ENCODE measurements around the gene CNPPD1.

The CNPPD1 gene

DNA sequence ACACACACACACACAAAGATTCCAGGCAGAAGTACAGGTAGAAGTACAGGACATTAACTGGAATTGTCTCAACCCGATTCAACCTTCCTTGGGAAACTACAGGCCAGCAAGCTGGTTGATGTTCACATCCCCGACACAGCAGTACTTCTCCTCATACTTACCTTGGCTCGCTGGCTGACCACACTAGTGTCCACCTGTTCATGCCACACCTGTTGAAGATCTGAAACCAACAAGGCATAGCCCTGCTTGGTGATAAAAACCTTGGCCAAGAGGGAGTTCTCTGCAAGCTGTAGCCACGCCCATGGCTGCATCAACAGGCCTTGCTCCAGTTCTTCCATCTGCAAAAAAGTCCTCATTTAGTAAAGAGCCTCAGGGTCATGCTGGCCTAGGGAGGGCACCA is 18.7 kb downstream of the CNPPD1 start:
- no peak for DNase-seq

DNA sequence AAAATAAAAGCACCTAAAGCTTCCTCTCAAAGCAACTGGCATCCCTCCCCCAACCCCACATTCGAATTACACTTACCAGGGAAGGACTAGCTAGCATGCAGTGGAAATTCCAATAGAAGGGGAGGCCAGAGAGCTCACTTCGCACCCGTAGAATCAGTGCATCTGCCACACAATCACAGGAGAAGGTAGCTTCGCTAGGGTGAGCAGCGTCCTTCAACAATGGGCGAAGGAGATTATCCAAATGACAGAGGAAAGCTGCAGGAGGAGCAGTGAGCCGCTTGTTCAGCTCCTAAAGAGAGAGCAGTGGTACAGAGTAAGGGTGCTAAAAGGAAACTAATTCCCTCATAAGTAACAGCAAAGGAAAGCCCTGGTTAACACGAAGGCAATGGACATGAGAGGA is 19.3 kb downstream of the CNPPD1 start:
- no peak for DNase-seq

DNA sequence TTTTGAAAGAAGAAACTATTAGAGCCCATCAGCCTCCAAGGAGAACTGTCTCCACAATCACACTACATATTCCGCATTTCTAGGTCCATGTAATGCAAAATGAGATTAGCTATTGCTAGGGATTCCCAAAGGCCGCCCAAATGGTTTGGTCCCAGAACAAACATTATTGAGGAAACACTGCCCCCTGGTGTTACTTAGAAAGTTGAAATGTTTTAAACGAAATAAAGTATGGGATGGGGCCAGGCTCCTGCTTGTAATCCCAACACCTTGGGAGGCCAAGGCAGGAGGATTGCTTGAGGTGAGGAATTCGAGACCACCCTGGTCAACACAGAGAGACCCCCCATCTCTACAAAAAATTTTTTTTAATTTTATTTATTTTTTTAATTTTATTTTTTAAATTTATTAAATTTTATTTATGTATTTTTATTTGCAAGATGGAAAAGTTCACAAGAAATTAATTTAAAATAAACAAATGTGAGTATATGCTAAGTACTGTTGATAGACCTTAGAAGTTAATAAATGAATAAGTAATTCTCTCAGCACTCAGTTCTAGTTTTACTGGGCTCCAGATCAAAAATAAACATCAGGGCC is 21.6 kb downstream of the CNPPD1 start:
- DNase-seq = peak in 1 of 2 experiments; percentile 6

DNA sequence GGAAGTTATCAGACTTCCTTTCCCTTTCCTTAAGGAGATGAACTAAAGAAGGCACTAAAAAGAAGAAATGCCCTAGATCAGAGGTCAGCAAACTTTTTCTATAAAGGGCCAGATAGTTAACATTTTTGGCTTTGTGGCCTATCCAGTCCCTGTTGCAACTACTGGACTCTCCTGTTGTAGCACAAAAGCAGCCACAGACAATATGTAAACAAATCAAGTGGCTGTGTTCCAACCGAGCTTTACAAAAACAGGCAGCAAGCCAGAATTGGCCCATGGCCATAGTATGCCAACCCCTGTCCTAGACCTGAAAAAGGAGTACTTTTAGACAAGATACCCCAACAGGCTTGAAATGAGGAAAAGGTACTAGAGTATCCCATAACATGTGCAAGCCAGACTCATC is 27.1 kb downstream of the CNPPD1 start:
- DNase-seq = no peak

DNA sequence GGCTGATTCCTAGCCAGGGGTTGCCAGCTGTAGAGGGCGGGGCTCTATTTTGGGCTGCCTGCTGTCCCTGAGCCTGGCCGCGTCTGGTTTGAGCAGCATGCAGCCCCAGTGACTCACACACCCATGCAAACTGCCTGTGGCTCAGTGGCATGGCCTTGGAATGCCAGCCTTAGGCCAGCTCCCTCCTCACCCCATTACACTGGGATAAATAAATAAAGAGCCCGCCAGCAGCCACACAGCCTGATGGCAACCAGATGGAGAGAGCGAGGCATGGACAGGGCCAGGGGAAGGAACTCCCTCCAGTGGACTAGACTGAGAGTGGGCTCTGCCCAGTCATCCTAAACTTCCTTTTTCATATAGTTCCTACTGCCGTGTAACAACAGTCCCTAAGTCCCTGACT is 34.4 kb downstream of the CNPPD1 start:
- DNase-seq = no peak

DNA sequence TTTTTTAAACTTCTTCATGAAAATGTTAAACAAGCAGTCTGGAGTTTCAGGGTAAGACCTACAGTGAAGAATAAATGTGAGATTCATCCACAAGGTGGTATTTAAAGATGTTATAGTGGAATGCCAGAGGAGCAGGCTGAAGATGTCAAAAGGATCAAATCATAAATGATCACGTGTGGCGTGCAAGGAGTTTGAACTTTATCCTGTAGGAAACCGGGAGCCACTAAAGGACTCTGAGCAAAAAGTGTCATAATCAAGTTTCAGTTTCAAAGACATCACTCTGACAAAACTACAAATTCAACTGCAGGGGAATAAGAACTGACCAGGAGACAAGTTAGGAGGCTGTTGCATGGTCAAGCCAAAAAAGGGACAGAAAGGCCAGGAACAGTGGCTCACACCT is 36.0 kb downstream of the CNPPD1 start:
- DNase-seq = no peak

DNA sequence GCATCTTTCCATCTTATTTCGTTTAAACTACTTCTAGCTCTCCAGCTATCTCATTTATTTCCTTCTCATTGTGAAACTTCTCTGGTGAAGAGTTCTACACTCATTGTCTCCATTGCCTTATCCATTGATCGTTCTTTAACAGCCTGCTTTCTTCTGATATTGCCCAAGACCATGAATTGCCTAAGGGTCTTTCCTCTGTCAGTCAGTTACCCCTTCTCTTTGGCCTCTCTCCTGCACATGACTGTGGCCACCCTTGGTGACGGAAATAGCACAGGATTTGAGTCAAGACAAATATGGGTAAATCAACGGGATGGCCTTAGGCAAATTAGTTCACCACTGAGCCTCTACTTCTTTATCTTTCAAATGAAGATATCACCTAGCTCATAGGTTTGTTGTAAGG is 42.7 kb downstream of the CNPPD1 start:
- DNase-seq = no peak

DNA sequence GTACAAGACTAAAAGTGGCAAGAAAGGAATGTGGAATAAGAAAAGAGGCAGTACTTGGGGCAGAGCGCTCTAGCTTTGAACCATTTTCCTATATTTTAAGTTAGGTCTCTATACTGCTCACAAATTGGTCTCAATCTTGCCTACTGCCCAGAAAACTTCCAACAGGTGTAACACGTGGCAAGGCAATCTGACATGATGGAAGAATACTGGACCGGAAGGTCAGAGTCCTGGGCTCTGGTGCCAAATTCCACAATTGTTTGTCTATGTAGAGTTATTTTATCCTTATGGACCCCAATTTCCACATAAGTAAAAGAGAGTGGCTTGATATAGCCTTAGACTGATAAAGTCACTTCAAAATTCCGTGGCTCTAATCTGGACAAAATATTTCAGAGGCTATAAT is 45.0 kb downstream of the CNPPD1 start:
- no peak for DNase-seq

DNA sequence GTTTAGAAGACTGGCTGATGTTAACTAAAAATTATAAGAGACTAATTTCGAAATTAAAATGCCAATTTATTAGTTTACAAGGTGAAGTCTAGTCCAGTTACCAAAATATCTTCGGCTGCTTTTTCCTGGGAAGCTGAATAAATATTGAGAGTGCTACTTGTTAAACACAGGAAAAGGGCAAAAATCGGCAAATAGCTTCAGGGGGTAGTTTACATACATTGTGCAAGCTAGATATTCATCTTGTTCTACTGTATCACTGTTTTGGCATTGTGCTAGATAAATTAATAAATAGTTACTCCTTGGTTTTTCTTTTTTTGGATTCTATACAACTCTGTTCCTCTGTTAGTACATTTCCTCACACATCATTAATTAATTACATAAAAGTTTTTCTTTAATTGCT is 45.4 kb downstream of the CNPPD1 start:
- DNase-seq = no peak

DNA sequence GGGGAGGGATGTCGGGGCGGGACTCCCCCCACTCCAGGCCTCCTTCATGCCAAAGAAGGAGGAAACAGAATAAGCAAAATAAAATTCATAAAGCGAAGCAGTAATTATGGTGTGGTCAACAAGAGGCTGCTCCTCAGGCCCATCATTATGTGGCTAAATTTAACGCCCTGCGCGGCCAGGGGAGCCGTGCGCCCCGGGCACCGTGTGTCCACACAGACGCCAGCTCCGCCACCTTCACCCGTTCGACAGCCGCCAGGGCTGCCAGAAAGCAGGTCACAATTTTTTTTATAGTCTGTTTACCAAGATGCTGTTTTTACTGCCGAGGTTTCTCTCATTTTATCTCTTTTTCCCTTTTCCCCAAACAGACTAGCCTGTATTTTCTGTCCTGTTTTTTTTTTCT is 47.1 kb downstream of the CNPPD1 start:
- no peak for DNase-seq

DNA sequence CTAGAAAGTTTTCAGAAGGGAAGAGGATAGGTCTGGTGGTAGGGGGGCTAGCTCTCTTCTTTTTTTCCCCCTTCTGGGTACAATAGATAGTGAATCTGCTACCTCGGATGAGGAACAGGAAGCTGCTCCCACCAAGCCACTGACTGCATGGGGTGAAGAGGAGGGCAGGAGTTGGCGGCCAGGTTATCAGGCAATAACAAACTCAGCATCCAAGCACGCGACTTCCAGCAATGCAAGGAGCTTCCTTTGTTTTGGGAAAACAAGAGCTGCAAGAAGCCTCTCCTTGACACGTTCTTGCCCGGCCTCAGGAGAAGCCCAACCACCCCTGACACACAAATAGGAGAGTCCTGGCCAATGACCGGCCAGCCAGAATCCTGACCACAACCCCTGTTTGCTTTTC is 48.3 kb downstream of the CNPPD1 start:
- DNase-seq = no peak

DNA sequence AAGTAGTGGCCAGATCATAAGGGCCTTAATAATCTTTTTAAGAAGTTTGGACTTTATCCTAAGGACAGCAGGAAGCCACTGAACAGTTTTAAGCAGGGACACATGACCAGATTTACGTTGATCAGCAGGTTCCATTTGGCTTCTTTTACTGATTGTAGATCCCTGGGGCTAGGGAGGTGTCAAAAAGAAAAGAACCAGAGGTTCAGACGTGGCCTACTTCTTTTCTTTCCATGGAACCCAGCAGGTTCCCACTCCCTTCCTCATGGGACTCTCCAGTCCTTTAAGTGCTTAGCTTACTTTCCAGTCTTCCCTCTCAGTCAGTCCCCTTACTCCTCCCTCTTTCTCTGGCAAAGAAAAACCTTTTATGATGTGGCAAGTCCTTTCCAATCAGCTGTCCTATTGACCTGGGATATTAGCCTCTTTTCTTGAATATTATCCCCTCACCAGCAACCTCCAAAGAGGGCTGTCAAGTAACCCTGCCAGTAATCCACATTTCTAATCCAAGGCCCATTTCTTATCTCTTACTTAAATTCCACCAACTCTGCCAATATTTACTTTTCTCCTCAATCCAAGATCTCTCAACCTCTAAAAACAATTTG is 49.6 kb downstream of the CNPPD1 start:
- DNase-seq = no peak

DNA sequence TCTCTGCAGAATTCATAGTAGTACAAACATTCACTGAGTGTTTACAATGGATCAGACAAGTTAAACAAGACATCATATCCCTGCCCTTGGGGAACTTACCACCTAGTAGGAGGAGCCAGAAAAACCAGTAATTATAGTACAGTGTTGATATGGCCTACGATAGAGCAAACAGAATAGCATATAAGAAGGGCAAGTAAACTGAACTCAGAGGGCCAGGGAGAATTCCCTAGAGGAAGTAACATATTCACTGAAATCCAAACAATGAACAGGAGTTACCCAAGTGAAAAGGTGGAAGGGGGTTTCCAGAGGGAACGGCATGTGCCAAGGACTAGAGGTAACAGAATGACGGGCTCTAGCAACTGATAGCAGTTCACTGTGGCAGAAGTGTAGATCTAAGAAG is 50.2 kb downstream of the CNPPD1 start:
- no peak for DNase-seq

DNA sequence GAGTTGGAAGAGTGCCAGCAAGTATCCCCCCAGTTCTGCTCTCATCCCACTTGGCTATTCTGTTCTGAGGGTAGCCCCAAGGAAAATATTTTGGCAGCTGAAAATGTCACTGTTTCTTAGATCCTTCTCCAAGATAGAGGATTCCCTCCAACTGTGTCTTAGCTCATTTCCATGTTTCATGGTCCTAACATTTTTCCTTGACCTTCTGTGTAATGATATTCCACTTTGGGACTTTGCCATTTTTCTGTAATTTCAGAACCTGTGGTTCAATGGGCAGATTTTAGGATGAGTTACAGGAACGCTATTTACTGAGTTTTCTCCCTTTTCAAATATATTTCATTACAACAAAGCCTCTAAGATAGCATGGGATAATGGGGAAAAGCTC is 50.8 kb downstream of the CNPPD1 start:
- DNase-seq = no peak

DNA sequence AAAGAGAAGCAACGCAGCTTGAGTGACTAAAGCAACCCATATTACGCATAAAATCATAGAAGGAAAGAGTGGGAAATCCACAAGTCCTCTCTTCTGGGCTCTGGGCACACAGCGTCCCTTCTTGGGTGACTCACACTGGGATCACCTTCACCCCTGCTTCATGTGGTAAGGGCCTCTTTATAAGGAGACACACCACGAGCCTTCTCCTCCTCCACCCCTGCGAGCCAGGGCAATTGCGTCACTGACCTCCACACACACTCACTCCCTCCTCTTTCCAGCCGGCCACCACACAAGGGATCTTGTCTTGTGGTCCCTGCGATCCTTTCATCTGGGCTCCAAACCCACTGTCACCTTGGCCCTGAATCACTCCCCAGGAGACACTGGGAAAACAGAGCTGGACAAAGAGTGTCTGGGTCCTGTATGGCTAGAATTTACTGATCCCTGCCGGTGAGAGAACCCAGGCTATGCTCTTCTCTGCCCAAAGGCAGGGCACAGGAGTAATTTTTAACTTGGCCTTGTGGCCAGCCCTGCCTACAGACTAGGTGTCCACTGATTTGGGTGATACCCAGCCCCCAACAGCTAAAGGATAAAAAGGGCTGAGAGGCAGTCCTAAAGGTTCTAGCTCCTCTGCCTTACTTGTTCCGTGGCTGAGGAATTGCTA is 51.4 kb downstream of the CNPPD1 start:
- no peak for DNase-seq

DNA sequence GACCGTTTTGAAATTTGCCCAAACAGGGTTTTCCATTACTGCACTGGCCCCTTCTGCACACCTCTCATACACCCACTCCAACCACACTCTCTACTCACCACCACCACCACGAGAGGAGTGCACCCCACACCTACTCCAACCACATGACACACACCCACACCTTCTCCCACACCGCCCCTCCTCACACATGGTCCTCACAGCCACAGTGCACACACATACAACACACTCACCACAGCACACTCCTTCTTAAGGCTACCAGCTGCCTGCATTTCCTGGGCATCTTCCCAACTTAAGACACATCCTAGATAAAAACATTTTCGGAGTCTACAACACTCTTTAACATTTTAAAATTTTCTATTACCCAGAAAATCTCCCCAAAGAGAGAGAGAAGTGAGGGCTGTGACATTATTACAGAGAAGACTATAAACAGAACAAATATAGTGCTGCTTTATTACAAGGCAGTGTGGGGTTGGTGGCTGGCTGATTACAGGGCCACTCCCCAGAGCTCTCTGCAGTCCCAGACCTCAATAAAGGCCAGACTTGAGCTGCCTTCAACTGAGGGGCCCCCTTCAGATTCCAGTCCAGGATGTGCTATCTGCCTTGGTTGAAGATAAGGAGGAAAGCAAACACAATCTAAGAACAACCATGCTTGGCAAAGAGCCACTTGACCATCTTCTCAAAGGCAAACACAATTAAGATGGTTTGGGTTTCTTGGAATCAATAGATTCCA is 52.2 kb downstream of the CNPPD1 start:
- DNase-seq = no peak

DNA sequence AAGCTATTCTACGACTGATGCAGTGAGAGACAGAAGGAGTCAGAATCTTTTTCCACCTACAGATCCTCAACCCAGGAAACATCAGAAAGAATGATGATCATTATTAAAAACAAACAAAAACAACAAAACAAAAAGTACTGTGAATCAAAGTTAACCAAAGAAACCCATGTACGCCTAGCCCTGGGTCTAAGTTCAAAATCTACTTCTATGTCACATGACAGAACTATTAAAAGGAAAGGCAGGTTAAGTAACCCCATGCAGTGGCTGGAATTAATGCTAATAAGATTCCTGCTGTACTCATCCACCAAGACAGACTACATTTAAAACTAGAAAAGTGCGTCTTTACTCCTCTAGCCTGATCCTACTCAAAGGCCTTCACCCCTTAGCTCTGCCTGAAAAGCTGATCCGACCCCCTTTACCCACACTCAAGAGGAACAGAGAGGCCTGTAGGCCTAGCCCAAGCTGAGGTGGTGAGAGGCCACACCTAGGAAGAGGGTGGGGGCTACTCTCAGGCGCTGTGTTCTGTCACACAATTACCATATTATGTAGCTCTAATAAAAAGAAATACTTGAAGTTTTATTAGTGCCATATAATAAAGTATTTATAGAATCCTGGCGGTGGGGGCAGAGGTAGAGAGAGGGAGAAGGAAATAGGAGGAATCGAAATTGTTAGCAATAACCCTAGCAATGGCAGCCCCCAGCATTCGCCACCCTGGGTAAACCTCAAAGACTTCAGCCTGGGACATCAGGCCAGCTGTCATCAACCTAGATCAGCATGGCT is 53.2 kb downstream of the CNPPD1 start:
- DNase-seq = no peak

DNA sequence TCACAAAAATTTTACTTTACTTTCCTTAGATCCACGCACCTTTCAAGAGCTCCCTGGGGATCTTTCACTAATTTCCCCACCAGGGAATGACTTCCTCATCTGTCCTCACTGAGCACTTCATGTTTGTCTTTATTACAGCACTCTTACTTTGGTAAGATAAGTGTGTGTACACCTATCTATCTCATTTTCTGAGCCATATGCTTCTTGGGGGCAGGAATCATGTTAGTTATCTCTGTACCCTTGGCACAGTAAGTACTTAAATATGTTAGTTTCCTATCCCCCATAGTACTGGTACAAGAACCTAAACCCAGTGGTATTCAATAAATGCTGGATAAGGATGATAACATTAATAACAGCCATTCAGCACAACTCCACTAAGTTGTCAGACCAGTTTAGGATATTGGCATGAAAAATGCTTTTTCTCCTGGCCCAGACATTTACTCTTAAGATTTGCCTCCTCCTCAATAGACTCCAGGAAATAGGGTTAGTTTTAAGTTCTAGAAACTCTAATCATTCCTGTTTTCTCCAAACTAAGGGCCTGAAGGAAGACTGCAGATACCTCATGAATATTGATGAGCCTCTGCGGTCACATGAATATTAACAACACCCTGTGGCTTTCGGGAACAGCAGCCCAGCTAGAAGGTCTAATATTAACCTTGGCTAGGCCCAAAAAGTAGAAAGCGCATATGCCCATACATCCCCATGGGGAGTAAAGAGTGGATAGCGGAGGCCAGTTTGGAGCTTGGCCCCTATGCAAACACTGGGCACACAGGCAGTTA is 54.3 kb downstream of the CNPPD1 start:
- no peak for DNase-seq
